ENCODE measurements around the gene RAB27A.
A peak's percentile ranks its signal among the peaks of the same experiment; 100 is the strongest.

The RAB27A gene

DNA sequence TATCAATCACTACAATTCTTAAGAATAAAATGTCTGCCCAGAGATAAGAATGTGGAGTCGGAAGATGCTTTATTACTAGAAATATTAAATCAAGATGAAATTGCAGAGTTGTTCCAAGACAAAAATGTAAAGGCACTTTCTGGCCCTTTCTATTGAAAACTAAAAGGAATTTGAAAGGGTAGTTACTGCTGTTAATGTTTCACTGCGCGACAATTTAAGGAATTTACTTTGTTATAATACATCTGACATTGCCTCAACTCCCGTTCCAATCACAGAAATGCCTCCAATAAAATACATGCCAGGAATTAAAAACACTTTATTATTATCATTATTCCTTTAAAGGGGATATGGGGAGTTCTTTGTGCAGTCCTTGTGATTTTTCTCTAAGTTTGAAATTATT, 119.3 kb downstream of the RAB27A start:
- no peaks in the 10 kb centered on the region for H3K4me1 ChIP-seq (ENCODE audit: control insufficient read depth, low read length)
- H3K27me3 ChIP-seq (ENCODE audit: control insufficient read depth, low read length) = no peaks in the 10 kb centered on the region
- no peaks in the 10 kb centered on the region for H3F3A ChIP-seq (ENCODE audit: control insufficient read depth, insufficient read depth)
- no peaks in the 10 kb centered on the region for H3K36me3 ChIP-seq (ENCODE audit: control insufficient read depth, low read length)
- H3K9me3 ChIP-seq (ENCODE audit: control insufficient read depth, insufficient read depth, low read length) = no peaks in the 10 kb centered on the region
- H3K4me2 ChIP-seq (ENCODE audit: low read length) = no peak overlapping the region
- no peaks in the 10 kb centered on the region for H3K9me2 ChIP-seq (replicated peaks; ENCODE audit: control insufficient read depth, low read length)
- no peak overlapping the region for H3K4me3 ChIP-seq (ENCODE audit: low read length)
- TF ChIP-seq CTCF (IDR thresholded peaks at IDR 0.05; ENCODE audit: low read depth, low read length, poor library complexity, severe bottlenecking) = no peak
- TF ChIP-seq EZH2phosphoT487 (IDR thresholded peaks at IDR 0.05; ENCODE audit: borderline replicate concordance, low read length) = no peak
- H3K79me2 ChIP-seq (ENCODE audit: control insufficient read depth, low read length) = no peaks in the 10 kb centered on the region
- H3K27ac ChIP-seq (ENCODE audit: low read depth, low read length) = no peak overlapping the region
- H4K20me1 ChIP-seq (ENCODE audit: control insufficient read depth, insufficient read depth, low read depth, low read length) = no peaks in the 10 kb centered on the region

- no peaks in the 10 kb centered on the region for H3K4me1 ChIP-seq (ENCODE audit: control insufficient read depth, low read length)
- H3K36me3 ChIP-seq (ENCODE audit: control insufficient read depth, low read length) = no peaks in the 10 kb centered on the region
- no peaks in the 10 kb centered on the region for H4K20me1 ChIP-seq (ENCODE audit: control insufficient read depth, insufficient read depth, low read depth, low read length)
- H3K4me3 ChIP-seq (ENCODE audit: low read length) = no peak overlapping the region
- no peaks in the 10 kb centered on the region for H3K9me3 ChIP-seq (ENCODE audit: control insufficient read depth, insufficient read depth, low read length)
- no peaks in the 10 kb centered on the region for H3K27me3 ChIP-seq (ENCODE audit: control insufficient read depth, low read length)
- TF ChIP-seq EZH2phosphoT487 (IDR thresholded peaks at IDR 0.05; ENCODE audit: borderline replicate concordance, low read length) = no peak
- peak; percentile 93 for TF ChIP-seq CTCF (IDR thresholded peaks at IDR 0.05; ENCODE audit: low read depth, low read length, poor library complexity, severe bottlenecking)
- no peaks in the 10 kb centered on the region for H3K9me2 ChIP-seq (replicated peaks; ENCODE audit: control insufficient read depth, low read length)
- no peaks in the 10 kb centered on the region for H3K79me2 ChIP-seq (ENCODE audit: control insufficient read depth, low read length)
- H3K27ac ChIP-seq (ENCODE audit: low read depth, low read length) = no peak overlapping the region
- H3K4me2 ChIP-seq (ENCODE audit: low read length) = no peak overlapping the region
- H3F3A ChIP-seq (ENCODE audit: control insufficient read depth, insufficient read depth) = no peaks in the 10 kb centered on the region
Observed at GRCh38 chr15:55168350-55168974, 121.2 kb downstream of the RAB27A start.

GRCh38 chr15:55164284-55164683, 125.3 kb downstream of the RAB27A start:
- TF ChIP-seq CTCF (IDR thresholded peaks at IDR 0.05; ENCODE audit: low read depth, low read length, poor library complexity, severe bottlenecking) (no peak), EZH2phosphoT487 (IDR thresholded peaks at IDR 0.05; ENCODE audit: borderline replicate concordance, low read length) (no peak)
- Histone ChIP-seq H3K9me2 (replicated peaks; ENCODE audit: control insufficient read depth, low read length) (no peaks in the 10 kb centered on the region), H3K4me2 (ENCODE audit: low read length) (no peak overlapping the region), H3K4me1 (ENCODE audit: control insufficient read depth, low read length) (no peaks in the 10 kb centered on the region), H3K27me3 (ENCODE audit: control insufficient read depth, low read length) (no peaks in the 10 kb centered on the region), H3K4me3 (ENCODE audit: low read length) (no peak overlapping the region), H3K36me3 (ENCODE audit: control insufficient read depth, low read length) (no peaks in the 10 kb centered on the region), H3F3A (ENCODE audit: control insufficient read depth, insufficient read depth) (no peaks in the 10 kb centered on the region), H3K27ac (ENCODE audit: low read depth, low read length) (no peak overlapping the region), H3K79me2 (ENCODE audit: control insufficient read depth, low read length) (no peaks in the 10 kb centered on the region), H4K20me1 (ENCODE audit: control insufficient read depth, insufficient read depth, low read depth, low read length) (no peaks in the 10 kb centered on the region), H3K9me3 (ENCODE audit: control insufficient read depth, insufficient read depth, low read length) (no peaks in the 10 kb centered on the region)
